GM19239 (cell line): ENCODE measurements around the gene RNASEL.
A peak's percentile ranks its signal among the peaks of the same experiment; 100 is the strongest.

Experiments
- DNase-seq: peaks from one replicate; pipeline ENCODE4 v3.0.0; 2011; ENCODE audit warnings: low spot score; ENCODE audit not compliant: insufficient read length
- FAIRE-seq: peaks from 2 replicates; lab custom pipeline; 2011; peaks lifted over from hg19 to GRCh38; lab: Jason Lieb, UNC

Gene RNASEL

DNA sequence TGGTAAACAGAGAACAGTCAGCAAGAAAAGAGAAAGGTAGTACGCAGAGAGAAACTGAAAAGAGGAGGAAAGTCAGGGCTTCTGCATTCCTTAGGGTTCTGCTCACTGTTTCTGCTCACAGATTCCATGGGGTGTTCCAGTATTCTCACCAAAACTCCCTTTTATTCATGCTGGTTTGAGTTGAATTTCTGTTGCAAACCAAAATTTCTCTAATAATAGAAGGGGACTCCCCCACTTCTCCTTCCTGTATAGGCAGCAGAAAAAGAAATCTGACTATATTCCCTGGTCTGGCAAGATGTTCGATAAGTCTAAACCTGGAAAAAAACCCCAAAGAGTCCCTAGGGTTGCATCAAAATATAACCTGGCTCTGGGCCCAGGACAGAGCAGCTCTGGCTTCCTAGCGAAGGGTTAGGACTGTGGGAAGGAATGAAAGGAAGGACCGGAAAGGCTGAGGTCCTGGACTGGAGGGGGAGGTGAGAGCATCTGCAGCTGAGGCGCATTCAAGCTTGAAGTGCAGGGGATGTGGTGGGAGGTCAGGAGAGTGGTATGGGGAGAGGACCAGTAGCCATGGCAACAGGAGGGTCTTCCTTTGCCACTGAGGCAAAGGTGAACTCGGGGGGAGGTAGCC is 34.0 kb upstream of the RNASEL start:
- FAIRE-seq (peak; percentile 99), DNase-seq (no peak)

DNA sequence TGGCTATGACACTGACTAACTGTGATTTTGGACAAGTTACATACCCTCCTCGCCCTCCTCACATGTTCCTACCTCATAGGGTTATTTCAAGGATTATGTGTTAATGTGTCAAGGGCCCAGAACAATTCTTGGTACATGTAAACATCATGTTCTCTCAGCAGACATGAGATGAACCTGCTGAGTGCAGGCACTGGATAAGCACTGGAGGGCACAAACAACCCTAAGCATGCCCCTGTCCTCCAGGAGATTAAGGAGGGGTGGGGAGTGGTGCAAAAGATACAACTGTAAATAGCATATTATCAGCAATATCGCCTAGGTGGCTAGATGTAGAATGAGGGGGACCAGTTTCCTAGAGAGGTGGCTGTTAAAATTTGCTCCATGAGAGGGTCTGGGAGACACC is 32.9 kb upstream of the RNASEL start:
- peak; percentile 44 for FAIRE-seq

DNA sequence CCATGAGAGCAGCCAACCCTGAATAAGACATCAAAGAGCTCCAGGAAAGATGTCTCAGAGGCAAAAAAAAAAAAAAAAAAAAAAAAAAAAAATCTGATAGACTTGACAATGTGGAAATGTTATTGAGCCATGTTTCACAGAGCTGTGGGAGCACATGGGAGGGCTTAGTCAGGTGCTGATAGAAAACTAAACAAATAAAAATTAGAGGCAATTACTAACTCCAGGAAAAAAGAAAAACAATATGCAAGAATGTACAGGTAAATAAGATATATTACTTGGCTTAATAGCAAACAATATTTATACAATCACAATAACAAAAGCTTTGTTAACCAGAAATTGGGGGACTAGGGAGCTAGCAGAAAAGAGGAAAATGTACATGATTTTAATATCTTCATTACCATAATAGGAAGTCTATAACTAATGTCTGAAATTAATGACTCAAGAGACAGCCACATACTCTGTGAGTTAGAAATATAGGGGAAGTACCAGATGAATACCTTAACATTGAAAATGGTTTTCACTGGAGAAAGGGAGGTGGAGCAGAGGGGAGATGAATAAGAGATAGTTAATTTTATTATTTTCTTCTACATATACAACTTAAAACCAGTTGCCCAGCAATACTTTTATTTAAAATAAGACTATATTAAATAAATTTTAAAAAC is 32.0 kb upstream of the RNASEL start:
- FAIRE-seq (peak; percentile 60), DNase-seq (no peak)

More for the DNA sequence above, 32.9 kb upstream of the RNASEL start:
- no peak for DNase-seq

DNA sequence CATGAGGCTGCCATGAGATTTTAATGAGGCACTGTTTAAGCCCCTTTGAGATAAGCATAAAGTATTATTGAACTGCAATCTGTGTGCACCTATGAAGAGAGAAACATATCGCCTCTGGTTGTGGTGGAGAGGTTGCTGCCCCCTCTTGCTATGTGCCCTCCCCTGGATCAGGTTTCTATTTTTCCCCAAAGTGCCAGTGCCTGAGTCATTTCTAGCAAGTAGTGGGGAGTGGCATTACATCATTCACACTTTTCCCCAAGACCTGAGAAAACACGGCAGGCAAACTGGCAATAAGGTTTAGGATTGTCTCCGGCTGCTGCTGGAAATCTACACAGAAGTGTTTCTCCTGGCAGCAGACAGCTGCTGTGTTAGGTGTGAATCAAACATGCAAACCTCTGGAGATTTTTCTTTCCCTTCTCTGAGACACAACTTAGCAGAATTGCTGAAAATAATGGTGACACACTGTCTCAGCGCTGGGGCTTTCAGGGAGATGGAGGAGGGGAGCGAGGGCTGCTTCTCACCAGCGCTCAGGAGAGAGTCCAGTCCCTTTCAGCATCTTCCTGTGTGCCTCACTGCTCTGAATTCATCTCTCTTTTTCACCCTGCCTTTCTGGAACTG is 28.8 kb upstream of the RNASEL start:
- FAIRE-seq (peak; percentile 47), DNase-seq (no peak)

DNA sequence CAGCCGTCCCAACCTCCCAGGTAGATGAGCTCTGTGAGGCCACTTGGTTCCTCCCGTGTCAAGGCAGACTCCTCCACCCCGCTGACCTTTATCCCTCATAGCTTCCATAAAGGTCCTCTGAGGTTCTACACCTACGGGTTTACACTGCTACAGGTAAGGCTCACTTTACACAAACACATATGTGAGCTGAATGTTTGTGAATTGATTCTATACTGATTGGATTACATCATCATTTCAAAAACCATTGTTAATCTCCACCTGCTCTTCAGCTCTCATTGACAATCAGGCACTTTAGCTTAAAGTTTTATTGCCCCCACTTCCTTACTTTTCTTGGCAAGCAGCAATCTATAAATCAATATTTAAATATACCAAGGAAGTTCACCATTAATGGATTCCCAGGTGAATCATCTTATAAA is 28.0 kb upstream of the RNASEL start:
- FAIRE-seq (no peak), DNase-seq (no peak)

DNA sequence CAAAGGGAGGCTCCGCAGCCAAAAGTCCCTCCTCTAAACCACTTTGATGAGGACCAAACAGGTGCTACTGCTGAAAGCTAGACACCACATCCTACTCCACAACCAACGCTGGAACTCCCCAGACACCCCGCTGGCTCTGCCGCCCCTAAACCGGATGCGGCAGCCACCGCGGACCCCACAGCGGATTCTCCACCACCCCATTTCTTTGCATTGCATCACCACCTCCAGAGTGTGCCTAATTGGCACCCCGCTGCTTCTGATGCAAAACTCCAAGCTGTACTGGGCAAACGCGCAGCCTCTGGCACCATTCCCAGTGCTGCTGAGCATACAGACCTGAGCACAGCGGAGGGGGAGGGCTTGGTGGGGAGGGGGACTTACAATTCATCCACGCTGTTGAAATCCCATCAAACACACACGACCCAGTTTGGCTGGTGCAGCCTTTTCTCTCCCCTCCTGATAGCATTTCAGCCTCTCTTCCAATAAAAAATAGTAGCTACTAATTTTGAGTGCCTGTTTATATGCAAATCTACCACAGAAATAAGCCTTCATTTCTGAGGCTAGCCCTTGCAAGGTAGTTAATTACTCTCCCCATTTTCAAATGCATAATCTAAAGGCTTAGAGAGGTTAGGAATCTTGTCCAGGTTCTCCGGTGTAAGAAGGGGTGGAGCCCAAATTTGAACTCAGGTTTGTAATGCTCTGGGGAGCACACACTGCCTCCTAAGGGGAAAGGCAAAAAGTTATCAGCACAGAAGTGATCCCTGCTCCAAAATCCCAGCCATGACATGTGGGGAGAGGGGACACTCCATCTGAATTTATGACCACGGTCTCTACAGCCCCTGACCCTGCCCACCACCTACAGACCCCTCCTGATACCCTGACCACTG is 27.3 kb upstream of the RNASEL start:
- DNase-seq, result peak; percentile 37
- FAIRE-seq, result peak; percentile 83

DNA sequence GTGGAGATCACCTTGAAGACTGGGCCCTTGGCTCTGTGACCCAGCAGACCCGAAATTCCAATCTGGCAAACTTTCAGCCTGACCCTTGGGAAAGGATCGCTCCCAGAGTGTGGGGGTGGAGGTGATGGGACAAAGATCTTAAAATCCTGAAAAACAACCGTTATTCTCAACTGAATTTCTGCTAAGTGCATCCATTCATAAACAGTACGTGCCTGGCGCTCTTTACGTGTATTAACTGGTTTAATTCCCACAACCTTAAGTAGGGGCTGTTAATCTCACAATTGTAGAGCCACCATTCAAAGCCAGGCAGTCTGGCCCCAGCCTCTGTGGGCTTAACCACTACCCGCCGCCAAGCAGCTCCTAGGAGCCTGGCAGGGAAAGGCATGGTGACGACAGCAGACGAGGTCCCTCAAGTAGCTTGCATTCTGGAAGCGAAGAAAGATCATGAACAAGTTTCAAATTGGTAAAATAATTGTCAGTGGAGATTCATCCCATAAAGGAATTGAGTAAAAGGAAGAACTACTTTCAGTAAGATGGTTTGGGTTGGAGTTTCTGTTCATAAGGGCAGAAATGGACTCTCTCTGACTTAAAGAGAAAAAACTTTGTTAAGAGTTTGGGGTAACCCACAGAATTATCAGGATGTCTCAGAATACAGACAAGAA is 26.5 kb upstream of the RNASEL start:
- FAIRE-seq (no peak), DNase-seq (no peak)

DNA sequence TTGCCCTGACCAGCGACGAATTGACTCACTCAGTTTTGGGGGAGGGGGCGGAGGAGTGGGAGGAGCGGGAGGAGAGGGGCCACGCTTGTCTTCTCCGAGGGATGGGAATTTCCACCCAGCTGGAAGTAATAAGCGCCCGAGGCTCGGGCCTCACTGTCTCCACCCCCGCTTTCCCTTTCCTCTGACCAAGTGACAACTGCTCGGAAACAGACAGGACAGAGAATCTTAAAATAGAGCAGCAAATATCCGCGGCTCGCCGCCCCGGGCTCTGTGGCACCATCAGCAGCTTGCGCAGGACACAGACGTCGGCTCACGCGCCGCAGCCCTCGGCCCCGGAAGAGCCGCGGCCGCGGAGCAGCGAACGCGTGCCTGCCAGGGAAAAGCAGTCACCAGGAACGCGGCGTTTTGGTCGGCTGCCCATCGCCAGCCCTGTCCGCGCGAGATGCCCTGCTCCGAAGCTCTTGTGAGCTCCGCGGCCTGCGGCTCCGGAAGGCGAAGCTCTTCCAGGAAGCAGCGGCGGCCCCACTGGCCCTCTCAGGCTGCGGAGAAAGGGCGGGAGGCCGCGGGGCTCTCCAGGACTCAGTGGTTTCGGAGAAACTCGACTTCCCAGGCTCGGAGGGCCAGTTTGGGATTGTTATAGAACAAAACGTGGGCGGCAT is 25.9 kb upstream of the RNASEL start:
- peak; percentile 80 for FAIRE-seq
- no peak for DNase-seq

DNA sequence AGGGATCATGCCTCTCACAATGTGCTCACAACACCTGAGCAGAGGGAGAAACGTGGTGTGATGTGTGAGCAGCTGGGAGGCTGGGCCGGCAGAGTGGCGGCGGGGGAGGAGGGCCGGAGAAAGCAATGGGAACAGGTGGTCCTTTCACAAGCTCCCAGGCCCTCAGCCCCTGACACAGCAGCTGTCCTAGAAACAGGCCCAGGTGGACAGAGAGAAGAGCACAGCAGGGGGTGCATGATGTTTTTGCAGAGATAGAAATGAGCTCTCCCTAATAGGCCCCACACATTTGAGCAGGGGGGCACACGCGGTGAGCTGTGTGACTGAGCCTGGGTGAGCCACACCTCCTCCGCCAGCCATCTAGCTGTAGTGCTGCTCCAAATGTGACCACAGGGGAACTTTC is 22.7 kb upstream of the RNASEL start:
- DNase-seq, result no peak
- no peak for FAIRE-seq

DNA sequence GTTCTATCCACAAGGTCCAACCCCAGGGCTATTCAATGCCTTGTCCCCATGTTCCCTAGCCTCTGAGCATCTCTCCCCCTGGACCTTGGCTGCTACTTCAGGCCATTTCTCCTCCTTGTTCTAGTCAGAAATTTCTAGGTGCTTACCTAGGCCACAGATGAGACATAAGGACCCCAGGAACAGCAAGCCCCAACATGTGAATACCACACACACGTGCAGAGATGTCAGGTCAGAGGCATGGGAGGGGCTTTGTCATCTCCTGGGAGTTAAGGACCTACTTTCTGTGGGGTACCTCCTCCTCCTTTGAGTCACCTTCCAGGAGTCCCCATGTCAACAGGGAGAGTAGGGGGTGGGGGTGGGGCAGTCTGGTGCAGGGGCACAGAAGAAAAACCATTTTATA is 22.3 kb upstream of the RNASEL start:
- peak; percentile 75 for FAIRE-seq
- DNase-seq, result no peak

DNA sequence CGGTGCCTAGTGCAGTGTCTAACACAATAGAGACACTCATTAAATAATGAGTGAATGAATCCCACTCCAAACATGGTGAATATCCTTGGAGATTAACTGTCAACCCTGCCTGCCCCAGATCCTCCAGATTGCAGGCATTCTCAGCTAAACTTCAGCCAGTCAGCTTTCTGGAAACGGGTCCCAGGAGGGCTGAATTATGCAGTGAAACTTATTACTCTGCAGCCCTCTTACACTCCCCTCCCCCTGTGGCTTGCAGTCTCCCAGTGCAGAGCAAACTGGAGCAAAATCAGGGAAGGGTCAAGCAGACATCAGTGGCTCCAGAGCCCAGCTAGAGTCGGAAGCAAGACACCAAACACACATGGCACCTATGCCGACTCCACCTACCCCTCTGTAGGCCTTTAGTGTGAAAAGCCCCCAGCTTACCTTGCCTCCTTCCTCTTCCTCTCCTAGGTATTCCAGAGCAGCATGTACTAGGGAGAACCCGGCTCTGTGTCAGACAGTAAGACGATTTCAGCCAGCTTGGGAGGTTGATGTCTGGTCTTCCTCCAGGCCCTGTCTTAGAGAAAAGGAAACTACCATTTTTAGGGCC is 21.6 kb upstream of the RNASEL start:
- no peak for DNase-seq
- FAIRE-seq, result peak; percentile 53

DNA sequence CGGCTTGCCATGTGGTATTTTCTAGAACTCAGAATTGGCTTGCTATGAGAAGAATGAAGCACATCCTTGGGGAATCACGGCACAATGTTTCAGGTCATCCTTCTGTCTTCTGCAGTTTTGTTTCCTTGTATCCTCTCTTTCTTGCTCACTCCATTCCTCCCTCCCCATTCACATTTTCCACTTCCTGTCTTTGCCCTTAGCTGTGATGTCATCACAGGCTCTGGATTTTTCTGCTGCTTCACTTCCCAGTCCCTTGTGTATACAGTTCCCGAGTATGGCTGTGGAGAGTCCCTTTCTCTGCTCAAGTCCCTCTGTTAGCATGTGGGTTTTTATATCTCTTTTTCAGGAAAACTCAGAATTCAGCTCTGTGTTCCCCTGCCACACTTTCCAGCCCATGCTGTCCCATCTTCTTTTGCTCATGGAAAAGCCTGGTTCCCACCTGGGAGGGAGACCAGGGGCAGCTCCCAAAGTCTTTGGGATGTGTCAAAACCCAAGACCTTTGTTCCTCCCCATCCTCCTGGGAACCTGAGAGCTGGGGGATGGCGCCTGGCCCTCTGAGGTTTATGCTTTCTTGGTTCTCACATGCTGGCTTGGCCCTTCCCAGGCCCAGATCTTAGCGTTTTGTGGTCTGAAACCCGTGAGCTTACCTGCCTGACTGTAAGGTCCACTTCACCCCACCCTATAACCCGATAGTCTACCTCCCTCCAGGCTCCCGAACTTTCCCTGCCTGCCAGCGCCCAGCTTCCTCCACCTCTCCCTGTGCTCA is 20.0 kb upstream of the RNASEL start:
- FAIRE-seq (peak; percentile 62), DNase-seq (no peak)

DNA sequence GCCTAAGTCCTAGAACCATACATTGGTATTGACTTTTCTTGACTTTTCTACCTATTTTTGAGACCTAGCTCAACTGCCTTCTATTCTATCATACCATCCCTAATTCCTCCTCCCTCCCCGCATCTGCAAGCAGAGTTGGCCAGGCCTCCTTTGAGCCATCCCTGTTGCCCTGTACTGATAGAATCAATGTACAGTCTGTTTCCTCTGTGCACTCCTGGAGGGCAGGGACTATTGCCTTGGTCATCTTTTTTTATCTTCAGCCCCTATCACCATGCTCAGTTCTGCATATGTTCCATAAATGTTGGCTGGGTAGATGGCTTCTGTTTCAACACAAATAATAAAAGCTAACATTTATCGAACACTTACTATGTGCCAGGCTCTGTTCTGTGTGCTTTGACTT is 19.2 kb upstream of the RNASEL start:
- DNase-seq, result no peak
- FAIRE-seq, result no peak

DNA sequence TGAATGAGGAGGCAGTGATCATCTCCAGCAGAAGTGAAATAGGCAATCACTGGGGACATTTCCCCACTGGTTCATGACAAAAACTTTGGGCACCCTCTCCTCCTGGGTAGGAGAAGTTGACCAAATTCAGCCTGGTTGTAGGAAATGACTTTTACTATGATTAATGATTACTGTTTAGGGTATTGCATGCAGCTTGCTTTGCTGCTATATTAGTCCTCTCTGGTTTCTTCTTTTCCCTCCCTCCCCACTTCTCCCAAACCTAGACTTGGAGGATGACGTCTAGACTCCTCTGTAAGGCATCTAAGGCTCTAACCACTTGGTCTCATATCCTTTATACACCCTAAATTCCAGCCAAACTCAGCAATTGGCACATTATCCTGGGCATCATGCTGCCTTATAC is 18.5 kb upstream of the RNASEL start:
- DNase-seq (no peak), FAIRE-seq (no peak)

DNA sequence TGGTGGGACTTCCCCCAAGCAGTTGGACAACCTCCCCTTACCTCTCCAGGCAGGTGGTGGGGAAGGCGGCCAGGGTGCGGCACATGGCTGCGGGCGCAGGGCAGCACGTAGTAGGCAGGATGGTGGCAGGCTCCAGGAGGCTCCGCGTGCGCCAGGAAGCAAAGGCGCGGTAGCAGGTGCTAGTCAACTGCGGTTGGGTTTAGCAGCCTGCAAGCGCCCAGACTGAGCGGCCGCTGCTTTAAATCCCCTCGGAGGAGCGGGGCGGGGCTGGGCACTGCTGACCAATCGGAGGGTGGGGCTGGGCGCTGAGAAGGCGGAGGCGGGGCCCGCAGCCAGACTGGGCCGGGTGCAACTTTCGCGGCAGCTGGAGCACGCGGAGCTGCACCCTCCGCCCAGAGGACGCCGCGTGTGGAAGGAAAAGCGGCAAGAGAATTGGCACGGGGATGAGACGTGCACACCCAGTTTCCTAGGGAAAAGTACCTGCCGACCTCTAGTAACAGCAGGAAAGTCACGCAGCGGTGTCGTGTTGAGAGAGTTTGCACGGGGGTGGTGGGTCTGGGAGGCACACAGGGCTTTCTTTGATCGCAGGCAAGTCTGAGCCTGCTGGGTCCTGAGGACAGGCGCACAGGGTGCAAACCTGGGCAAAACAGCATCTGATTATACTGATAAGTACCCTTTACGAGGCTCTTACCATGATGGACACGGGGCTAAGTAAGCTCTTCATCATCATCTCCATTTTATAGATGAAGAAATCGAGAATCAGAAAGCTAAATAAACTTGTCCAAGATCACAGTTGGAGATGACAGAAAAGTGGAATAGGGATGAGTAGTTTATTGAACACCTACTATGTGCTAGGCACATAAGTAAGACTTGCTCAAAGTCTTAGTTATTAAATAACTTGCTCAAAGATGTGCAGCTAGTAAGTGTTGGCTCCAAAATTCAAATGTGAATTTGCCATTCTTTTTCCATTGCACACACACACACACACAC is 15.4 kb upstream of the RNASEL start, which contains the start of gene RGS16:
TSS of gene RGS16 (minus strand) at position 215 of the 990 bp plus-strand sequence. CDS start at position 85, 130 bp downstream.
- FAIRE-seq (peak; percentile 61), DNase-seq (peak; percentile 83)

DNA sequence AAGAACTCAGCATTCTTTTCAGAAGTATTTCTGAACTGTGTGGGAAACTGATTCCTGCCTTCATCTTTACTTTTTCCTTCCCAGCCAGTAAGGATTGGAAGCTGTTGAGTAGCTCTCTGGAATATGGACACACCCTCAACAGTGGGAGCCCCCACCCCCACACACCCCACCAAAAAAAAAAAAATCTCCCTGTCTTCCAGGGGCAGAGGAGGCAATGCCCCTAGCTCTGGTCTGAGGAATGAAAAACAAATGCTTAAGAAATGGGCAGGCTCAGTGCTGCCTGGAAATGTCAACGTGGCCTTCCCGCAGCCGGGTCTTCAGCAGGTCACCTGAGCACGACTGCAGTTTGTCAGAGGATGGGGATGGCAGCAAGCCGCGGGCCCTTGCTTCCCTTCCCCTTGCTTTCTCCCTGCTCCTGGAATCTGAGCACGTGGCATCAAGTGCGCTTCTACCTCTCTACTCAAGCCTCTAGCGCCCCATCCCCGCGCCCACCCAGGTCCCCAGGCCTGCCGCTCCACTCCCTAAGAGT is 14.7 kb upstream of the RNASEL start:
- FAIRE-seq, result no peak
- no peak for DNase-seq
